GM10266 (cell line): Measurements from ENCODE around the gene MLH1.
"Not testable (repeated sequence)": the region's sequence is repeated elsewhere in the genome, so short reads cannot be mapped to it uniquely, and the experiment has no call there.

Experiments
- DNase-seq: peaks from one replicate; pipeline ENCODE4 v3.0.0; 2012; ENCODE audit errors: extremely low spot score
- TF ChIP-seq, protein P1 (sequence below): IDR thresholded peaks from 2 replicates; pipeline ENCODE4 v1.5.1; 2012; ENCODE audit warnings: mild to moderate bottlenecking, low read depth; ENCODE audit not compliant: control insufficient read depth, insufficient read depth; ENCODE audit errors: missing control alignments

Gene MLH1

DNA sequence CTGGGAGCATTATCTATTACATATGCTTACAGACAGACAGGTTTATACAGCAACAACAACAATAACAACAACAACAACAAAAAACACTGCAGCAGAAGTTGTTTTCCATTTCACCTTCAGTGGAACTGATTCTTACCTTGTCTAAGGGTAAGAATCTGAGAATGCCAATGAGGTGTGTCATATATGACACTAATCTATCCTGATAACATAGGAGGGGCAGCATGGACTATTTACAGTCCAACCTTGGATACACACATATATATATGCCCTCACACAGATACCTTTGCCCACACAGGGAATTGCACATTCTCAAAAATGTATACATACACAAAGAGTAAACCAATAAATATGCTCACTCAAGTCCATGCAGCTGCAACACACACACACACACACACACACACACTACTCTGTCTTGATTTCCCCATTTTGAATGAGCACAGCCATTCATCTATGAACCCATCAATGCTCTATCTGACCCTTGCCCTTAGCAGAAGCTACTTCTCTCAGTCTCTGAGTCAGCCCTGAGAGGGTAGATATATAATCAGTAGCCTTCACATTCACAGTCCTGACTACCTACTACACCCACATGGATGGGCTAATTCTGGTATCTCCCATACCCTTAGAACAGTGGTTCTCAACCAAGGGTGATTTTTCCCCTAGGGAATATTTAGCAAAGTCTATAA, 38.7 kb upstream of the MLH1 start:
- TF ChIP-seq, protein P1, sequence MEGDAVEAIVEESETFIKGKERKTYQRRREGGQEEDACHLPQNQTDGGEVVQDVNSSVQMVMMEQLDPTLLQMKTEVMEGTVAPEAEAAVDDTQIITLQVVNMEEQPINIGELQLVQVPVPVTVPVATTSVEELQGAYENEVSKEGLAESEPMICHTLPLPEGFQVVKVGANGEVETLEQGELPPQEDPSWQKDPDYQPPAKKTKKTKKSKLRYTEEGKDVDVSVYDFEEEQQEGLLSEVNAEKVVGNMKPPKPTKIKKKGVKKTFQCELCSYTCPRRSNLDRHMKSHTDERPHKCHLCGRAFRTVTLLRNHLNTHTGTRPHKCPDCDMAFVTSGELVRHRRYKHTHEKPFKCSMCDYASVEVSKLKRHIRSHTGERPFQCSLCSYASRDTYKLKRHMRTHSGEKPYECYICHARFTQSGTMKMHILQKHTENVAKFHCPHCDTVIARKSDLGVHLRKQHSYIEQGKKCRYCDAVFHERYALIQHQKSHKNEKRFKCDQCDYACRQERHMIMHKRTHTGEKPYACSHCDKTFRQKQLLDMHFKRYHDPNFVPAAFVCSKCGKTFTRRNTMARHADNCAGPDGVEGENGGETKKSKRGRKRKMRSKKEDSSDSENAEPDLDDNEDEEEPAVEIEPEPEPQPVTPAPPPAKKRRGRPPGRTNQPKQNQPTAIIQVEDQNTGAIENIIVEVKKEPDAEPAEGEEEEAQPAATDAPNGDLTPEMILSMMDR: no peak
- no peak for DNase-seq

DNA sequence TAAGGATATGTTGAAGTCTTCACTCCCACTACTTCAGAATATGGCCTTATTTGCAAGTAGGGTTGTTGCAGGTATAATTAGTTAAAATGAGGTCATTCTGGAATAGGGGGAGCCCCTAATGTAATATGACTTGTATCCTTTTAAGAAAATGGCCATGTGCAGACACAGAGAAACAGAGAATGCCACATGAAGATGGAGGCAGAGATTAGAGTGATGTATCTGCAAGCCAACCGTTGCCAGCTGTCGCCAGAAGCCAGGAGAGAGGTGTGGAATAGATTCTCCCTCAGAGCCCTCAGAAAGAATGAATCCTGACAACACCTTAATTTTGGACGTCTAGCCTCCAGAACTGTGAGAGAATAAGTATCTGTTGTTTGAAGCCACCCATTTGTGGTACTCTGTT, 37.2 kb upstream of the MLH1 start:
- TF ChIP-seq, protein P1: no peak
- no peak for DNase-seq

DNA sequence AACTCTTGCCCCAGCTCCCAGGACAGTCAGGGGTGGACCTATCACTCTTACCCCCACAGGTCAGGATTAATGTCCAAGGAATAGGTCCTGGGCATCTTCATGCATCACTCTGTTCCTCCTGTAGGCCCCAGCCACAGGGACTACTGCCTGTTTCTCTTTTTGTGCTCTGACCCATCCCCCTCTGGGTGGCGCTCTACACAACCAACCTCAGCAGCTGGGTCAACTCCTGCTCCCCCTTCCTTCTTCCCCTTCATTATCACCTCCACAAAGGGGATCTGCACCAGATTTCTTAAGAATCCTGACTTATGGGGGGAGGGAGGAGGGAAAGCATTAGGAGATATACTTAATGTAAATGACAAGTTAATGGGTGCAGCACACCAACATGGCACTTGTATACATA, 36.3 kb upstream of the MLH1 start:
- TF ChIP-seq, protein P1: no peak
- DNase-seq: no peak

DNA sequence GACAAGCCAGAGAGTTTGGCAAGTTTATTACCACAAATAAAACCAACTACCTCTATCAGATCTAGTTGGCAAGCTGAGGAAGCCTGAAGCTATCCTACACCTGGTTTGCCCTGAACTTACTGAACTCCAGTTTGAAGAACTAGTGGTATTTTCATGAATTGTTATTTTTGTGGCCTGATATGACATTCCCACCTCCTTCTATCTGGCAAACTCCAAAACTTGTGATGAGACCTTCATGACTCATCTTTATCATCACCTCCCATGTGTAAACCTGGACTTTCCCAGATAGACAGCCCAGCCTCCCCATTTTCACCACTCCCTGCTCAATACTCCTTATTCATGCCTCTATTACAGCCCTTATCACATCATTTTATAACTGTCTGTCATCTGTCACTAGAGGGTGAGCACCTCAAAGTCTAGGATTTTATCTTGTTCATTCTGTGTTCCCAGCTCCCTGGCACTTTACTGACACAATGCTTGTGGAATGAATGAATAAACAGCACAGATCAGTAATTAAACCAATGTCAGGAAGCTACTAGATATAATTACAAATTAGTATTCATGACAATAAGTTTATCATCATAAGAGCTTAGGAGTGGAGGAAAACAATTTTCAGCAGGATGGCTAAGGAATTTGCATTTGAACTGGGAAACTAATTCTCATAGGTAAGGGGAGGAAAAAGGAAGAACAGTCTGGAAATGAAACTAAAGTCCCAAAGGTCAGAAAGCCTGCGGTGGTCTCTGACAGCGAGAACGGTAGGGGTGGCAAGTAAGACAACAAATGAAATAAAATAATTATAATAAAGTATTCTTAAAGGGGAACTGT, 35.2 kb upstream of the MLH1 start:
- DNase-seq: no peak
- TF ChIP-seq, protein P1: no peak

DNA sequence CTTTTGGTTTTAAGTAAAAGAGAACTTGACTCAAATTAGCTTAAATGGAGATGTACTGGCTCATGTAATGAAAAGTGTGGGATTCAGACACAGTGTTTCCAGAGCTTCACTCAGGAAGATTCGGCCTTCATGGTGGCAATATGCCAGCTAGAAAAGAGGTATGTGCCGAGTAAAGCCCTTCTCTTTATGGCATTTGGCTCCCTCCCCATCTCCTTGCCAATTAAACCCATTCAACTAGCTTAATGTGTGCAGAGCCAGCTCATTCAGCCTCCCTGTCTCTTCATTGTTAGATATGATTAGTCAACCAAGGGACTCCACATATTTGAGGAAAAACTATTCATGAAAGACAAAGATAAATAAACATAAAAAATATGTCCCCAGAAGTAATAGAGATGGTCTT, 33.5 kb upstream of the MLH1 start:
- DNase-seq: no peak
- TF ChIP-seq, protein P1: no peak

DNA sequence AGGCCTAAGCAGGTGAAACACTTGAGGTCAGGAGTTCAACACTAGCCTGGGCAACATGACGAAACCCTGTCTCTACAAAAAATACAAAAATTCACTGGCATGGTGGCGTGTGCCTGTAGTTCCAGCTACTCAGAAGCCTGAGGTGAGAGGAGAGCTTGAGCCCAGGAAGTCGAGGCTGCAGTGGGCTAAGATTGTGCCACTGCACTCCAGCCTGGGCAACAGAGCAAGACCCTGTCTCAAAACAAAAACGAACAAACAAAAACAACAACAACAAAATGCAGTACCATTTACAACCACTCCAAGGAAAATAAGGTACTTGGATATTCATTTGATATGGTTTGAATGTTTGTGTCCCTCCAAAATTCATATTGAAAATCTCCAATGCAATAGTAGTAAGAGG, 32.8 kb upstream of the MLH1 start:
- DNase-seq: no peak
- TF ChIP-seq, protein P1: no peak

DNA sequence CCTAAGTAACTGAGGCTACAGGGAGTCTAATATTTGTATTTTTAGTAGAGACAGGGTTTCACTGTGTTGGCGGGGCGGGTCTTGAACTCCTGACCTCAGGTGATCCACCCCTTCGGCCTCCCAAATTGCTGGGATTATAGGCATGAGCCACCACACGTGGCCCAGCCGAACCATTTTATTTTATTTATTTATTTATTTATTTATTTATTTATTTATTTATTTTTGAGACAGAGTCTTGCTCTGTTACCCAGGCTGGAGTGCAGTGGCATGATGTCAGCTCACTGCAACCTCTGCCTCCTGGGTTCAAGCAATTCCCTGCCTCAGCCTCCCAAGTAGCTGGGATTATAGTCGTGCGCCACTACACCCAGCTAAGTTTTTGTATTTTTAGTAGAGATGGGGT, 30.3 kb upstream of the MLH1 start:
- not testable (repeated sequence) for DNase-seq
